ENCODE data around the gene DOC2B. TPM values are rescaled to one million over a fixed set of nuclear protein-coding genes. Genes with fewer than 3 reads are reported as not detected.

Gene DOC2B
- total RNA-seq, 4 donors from 2014 or later, result 3.6 to 8.5 (median 6.7) TPM

DNA sequence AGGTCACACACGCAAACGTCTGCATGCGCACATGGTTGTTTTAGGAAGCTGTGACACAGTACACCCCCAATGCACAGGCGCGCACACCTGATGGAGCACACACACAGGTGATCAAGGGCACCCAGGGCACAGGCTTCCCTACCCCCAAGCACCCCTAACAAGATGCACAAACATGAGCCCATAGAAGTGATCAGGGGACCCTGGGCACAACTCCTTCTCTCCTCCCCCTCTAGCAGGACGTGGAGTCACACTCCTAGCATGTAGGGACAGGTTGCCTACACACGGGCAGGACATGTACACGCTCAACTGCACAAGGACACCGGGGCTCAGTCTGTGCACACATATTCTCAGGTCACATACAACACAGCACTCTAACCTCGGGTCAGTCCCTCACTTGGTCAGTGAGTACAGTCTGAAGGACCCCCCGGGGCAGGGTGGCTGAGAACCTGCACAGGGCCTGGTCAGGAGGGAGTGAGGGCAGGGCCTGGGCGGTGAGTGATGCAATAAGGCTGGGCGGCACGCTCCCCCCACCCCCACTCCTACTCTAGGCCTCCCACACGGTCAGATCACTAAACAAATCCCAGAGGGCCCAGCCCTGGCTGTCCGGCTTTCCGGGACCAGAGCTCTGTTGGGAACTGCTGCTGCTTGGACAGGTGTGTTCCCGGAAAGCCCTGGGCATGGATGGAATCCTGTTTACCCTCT is 751 bp upstream of the DOC2B start:
- H3K4me3 ChIP-seq (replicated peaks in 1 of 3), result no peak overlapping the region
- H3K9me3 ChIP-seq, result no peaks in the 10 kb centered on the region
- DNase-seq, result peak in 1 of 2 donors; percentile 14
- no peaks in the 10 kb centered on the region for H3K36me3 ChIP-seq
- intact Hi-C loops (cut with DNase I), result no loop called here
- TF ChIP-seq, protein P1, sequence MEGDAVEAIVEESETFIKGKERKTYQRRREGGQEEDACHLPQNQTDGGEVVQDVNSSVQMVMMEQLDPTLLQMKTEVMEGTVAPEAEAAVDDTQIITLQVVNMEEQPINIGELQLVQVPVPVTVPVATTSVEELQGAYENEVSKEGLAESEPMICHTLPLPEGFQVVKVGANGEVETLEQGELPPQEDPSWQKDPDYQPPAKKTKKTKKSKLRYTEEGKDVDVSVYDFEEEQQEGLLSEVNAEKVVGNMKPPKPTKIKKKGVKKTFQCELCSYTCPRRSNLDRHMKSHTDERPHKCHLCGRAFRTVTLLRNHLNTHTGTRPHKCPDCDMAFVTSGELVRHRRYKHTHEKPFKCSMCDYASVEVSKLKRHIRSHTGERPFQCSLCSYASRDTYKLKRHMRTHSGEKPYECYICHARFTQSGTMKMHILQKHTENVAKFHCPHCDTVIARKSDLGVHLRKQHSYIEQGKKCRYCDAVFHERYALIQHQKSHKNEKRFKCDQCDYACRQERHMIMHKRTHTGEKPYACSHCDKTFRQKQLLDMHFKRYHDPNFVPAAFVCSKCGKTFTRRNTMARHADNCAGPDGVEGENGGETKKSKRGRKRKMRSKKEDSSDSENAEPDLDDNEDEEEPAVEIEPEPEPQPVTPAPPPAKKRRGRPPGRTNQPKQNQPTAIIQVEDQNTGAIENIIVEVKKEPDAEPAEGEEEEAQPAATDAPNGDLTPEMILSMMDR (IDR thresholded peaks at IDR 0.05), result no peak
- no peak for TF ChIP-seq POLR2A (IDR thresholded peaks at IDR 0.05)
- peaks cover 6% of the 10 kb centered on the region for H3K27me3 ChIP-seq
- 37 to 60% methylated on average over 4 to 5 of the region's 18 CpGs for WGBS, 2 donors
- peaks cover 0 to 14% of the 10 kb centered on the region in 2 donors for H3K4me1 ChIP-seq
- no peak overlapping the region for H3K27ac ChIP-seq

DNA sequence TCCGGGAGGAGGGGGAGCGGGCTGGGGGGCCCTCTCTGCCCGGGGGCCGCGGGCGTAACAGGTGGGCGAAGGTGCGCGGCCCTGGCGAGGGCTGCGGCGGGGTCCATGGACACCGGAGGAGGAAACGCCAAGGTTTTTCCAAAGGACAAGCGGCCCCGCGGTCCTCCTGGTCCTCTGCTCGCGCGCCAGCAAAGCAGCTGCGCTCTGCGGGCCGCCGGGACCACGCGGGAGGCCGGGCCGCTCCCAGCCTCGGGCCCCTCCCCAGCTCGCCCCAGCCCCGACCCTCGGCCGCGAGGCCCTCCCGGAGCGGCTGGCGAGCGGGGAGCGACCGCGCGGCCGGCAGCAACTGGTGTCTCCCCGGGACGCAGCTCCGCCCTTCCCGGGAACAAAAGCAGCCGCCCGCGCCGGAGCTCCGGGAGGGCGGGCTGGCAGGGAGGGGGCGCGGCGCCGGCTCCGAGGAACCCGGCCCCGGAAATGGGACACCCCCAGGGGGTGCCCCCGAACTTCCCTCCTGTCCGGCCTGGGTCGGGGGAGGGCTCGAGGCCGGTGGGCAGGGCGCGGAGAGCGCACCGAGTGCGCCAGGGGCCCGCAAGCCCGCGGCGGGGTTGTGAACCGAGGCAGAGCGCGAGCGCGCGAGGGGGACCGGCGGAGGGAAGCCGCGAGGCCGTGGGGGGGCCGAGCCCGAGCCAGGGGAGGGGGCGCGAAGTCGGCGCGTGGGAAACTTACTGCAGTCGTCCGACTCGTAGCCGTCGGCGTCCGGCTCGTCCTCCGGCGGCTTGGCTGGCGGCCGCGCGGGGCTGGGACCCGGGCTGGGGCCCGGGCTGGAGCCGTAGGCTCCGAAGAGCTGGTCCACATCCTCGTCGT is 837 bp downstream of the DOC2B start:
- H3K36me3 ChIP-seq, result no peaks in the 10 kb centered on the region
- H3K9me3 ChIP-seq, result no peaks in the 10 kb centered on the region
- TF ChIP-seq, protein P1 (IDR thresholded peaks at IDR 0.05), result no peak
- TF ChIP-seq POLR2A (IDR thresholded peaks at IDR 0.05), result no peak
- H3K4me1 ChIP-seq, result peaks cover 0 to 14% of the 10 kb centered on the region in 2 donors
- intact Hi-C loops (cut with DNase I), result no loop called here
- no peak for DNase-seq
- peak overlapping the region in 1 of 3 donors; percentile 38 for H3K4me3 ChIP-seq (replicated peaks in 1 of 3)
- peak overlapping the region in 2 of 3 donors; percentile 24 to 28 for H3K27ac ChIP-seq
- H3K27me3 ChIP-seq, result peaks cover 6% of the 10 kb centered on the region
- 0% methylated on average over 6 of the region's 112 CpGs; no CpG with 5 or more reads in 1 of the 2 donors for WGBS, 2 donors

DNA sequence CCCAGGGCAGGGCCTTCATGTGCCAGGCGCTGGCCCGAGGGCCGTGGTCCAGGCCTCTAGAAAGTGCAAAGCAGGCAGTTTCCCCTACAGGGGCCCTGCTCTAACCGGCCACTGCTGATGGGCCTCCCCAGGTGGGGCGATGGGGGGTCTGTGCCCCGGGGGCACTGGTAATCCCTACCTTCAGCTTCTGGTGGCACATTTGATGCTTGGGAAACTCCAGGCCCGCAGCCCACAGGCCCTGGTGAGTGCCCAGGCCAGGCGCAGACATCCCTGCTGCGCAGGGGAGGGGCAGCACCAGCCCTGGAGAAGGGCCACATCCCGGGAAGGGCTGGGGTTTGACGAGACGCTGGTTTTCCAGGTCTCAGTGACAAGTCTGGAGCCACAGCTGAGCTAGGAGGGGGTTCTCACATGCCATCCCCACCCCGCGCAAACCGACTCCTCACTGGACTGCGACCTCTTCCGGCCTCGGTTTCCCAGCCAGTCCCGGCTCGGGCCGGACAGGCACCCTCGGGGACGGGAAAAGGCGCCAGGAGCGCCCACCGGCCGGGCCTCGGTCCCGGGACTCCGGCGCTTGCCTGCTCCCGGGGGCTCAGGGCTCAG is 1.6 kb downstream of the DOC2B start:
- no peaks in the 10 kb centered on the region for H3K36me3 ChIP-seq
- peak overlapping the region in 2 of 3 donors; percentile 24 to 28 for H3K27ac ChIP-seq
- TF ChIP-seq POLR2A (IDR thresholded peaks at IDR 0.05), result no peak
- TF ChIP-seq, protein P1 (IDR thresholded peaks at IDR 0.05), result no peak
- H3K27me3 ChIP-seq, result peaks cover 6% of the 10 kb centered on the region
- peaks cover 0 to 14% of the 10 kb centered on the region in 2 donors for H3K4me1 ChIP-seq
- DNase-seq, result no peak
- peak overlapping the region in 1 of 3 donors; percentile 38 for H3K4me3 ChIP-seq (replicated peaks in 1 of 3)
- intact Hi-C loops (cut with DNase I), result no loop called here
- WGBS, 2 donors, result 24 to 30% methylated on average over 6 to 20 of the region's 32 CpGs
- no peaks in the 10 kb centered on the region for H3K9me3 ChIP-seq

DNA sequence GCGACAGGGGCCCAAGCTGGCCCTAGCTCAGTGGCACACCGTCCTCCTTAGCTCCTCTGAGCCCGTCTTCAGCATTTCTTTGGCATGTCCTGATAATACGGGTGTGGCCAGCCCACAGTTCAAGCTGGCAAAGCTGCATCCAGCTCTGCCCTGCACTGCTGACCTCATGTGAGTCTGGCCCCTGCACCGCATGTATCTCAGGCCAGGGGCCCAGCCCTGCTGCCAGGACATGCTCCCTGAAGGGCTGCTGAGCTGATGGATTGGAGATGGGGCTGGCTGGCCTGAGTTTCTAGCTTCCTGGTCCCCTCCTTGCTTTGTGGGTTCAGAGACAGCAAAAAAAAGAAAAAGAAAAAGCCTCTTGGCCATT is 2.4 kb downstream of the DOC2B start:
- WGBS, 2 donors, result 63 to 86% methylated on average over 1 to 5 of the region's 5 CpGs
- peaks cover 0 to 14% of the 10 kb centered on the region in 2 donors for H3K4me1 ChIP-seq
- intact Hi-C loops (cut with DNase I), result no loop called here
- TF ChIP-seq, protein P1 (IDR thresholded peaks at IDR 0.05), result no peak
- no peak for TF ChIP-seq POLR2A (IDR thresholded peaks at IDR 0.05)
- no peaks in the 10 kb centered on the region for H3K9me3 ChIP-seq
- peaks cover 6% of the 10 kb centered on the region for H3K27me3 ChIP-seq
- no peak for DNase-seq
- no peak overlapping the region for H3K27ac ChIP-seq
- no peak overlapping the region for H3K4me3 ChIP-seq (replicated peaks in 1 of 3)
- H3K36me3 ChIP-seq, result no peaks in the 10 kb centered on the region

Data from thyroid gland (tissue), 4 donors.